Measurements from ENCODE around the gene FOXP1.

- TF ChIP-seq BCLAF1 (IDR thresholded peaks at IDR 0.05; ENCODE audit: borderline replicate concordance in 1 of 2, control insufficient read depth in 1 of 2, low read depth in 2 of 2, low read length in 1 of 2) (no peak), MBD2 (IDR thresholded peaks at IDR 0.05; ENCODE audit: borderline replicate concordance, low read depth) (no peak), SRF (CRISPR knock-in tag; IDR thresholded peaks at IDR 0.05) (no peak), TCF7 (IDR thresholded peaks at IDR 0.05; ENCODE audit: borderline replicate concordance) (no peak), ZNF217 (CRISPR knock-in tag; IDR thresholded peaks at IDR 0.05) (no peak), SAFB (IDR thresholded peaks at IDR 0.05; ENCODE audit: borderline replicate concordance, low read depth, low read length) (no peak), CBX1 (IDR thresholded peaks at IDR 0.05; ENCODE audit: low read depth) (no peak), HCFC1 (IDR thresholded peaks at IDR 0.05; ENCODE audit: low read depth, low read length) (no peak), MYBL2 (IDR thresholded peaks at IDR 0.05; ENCODE audit: low read depth) (no peak), MYBL2 (CRISPR knock-in tag; IDR thresholded peaks at IDR 0.05; ENCODE audit: borderline replicate concordance) (no peak), FOS (IDR thresholded peaks at IDR 0.05; ENCODE audit: extremely low read depth, insufficient read length) (no peak)
These were observed 598.6 kb downstream of the FOXP1 start for GRCh38 chr3:70984776-70985482.
